ENCODE measurements around the gene ESRRA.
A peak's percentile ranks its signal among the peaks of the same experiment; 100 is the strongest.

Gene ESRRA

DNA sequence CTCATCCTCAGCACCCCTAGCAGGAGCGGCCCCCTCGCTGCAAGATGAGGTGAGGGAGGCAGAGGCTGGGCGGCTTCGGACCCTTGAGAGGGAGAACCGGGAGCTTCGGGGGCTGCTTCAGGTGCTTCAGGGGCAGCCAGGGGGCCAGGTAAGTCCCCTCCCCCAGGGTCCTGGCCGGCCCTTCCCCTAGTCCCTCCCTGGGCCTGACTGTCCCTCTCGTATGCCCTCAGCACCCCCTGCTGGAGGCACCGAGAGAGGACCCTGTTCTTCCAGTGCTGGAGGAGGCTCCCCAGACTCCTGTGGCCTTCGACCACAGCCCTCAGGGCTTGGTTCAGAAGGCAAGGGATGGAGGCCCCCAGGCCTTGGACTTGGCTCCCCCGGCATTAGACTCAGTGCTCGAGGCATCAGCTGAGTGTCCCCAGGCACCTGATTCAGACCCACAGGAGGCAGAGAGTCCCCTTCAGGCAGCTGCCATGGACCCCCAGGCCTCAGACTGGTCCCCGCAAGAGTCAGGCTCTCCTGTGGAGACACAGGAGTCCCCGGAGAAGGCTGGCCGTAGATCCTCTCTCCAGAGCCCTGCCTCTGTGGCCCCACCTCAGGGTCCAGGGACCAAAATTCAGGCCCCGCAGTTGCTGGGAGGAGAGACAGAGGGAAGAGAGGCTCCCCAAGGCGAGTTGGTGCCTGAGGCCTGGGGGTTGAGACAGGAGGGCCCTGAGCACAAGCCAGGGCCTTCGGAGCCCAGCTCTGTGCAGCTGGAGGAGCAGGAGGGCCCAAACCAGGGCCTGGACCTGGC lies 38.6 kb downstream of the ESRRA start:
- no peak for DNase-seq
- no peak overlapping the region for H3K4me3 Mint-ChIP-seq
- no peaks in the 10 kb centered on the region for H3K9me3 Mint-ChIP-seq
- TF ChIP-seq, protein P1, sequence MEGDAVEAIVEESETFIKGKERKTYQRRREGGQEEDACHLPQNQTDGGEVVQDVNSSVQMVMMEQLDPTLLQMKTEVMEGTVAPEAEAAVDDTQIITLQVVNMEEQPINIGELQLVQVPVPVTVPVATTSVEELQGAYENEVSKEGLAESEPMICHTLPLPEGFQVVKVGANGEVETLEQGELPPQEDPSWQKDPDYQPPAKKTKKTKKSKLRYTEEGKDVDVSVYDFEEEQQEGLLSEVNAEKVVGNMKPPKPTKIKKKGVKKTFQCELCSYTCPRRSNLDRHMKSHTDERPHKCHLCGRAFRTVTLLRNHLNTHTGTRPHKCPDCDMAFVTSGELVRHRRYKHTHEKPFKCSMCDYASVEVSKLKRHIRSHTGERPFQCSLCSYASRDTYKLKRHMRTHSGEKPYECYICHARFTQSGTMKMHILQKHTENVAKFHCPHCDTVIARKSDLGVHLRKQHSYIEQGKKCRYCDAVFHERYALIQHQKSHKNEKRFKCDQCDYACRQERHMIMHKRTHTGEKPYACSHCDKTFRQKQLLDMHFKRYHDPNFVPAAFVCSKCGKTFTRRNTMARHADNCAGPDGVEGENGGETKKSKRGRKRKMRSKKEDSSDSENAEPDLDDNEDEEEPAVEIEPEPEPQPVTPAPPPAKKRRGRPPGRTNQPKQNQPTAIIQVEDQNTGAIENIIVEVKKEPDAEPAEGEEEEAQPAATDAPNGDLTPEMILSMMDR (IDR thresholded peaks at IDR 0.05): peak; percentile 30
- no peak overlapping the region for H3K27ac Mint-ChIP-seq
- H3K36me3 Mint-ChIP-seq (ENCODE audit: low read depth): no peaks in the 10 kb centered on the region
- H3K4me1 Mint-ChIP-seq: peaks cover 51% of the 10 kb centered on the region
- H3K27me3 Mint-ChIP-seq (ENCODE audit: low read depth, poor library complexity): peaks cover 13% of the 10 kb centered on the region

DNA sequence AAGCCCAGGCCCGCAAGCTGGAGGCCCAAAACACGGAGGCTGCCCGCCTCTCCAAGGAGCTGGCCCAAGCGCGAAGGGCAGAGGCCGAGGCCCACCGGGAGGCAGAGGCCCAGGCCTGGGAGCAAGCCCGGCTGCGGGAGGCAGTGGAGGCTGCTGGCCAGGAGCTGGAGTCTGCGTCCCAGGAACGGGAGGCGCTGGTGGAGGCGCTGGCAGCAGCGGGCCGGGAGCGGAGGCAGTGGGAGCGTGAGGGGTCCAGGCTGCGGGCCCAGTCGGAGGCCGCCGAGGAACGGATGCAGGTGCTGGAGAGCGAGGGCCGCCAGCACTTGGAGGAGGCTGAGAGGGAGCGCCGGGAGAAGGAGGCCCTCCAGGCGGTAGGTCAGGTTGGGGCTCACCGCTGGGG lies 39.5 kb downstream of the ESRRA start:
- Mint-ChIP-seq H3K27me3 (ENCODE audit: low read depth, poor library complexity) (peaks cover 13% of the 10 kb centered on the region), H3K27ac (no peak overlapping the region), H3K9me3 (no peaks in the 10 kb centered on the region), H3K4me3 (no peak overlapping the region), H3K4me1 (peaks cover 48% of the 10 kb centered on the region), H3K36me3 (ENCODE audit: low read depth) (no peaks in the 10 kb centered on the region)
- DNase-seq: no peak
- TF ChIP-seq, protein P1 (IDR thresholded peaks at IDR 0.05): no peak

DNA sequence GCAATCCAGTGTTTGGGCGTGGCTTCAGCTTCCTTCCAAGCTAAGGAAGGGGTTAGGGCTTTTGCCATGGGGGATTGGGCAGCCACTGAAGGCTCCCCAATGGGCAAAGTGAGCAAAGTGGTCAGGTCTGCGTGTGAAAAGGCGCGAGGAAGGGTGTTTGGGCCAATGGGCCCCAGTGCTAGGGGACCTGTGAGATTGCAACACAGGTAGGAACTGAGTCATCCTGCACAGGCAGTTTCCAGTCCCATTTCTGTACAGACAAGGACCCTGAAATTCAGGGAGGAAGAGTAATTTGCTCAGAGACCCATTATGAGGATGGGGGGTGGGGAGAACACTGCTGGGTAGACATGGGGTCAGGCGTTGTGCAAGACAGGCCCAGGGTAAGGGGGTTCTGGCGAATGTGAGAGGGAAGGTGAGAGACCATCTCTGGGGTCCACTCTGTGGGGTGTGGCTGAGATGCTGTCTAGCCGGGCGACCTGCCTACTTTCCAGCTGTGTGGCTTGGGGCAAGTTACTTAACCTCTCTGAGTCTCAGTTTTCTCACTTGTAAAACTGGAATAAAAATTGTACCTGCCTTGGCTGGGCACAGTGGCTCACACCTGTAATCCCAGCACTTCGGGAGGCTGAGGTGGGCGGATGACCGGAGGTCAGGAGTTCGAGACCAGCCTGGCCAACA lies 42.0 kb downstream of the ESRRA start:
- Mint-ChIP-seq H3K27me3 (ENCODE audit: low read depth, poor library complexity) (peaks cover 6% of the 10 kb centered on the region), H3K4me1 (peaks cover 44% of the 10 kb centered on the region), H3K9me3 (no peaks in the 10 kb centered on the region), H3K36me3 (ENCODE audit: low read depth) (no peaks in the 10 kb centered on the region), H3K4me3 (no peak overlapping the region), H3K27ac (no peak overlapping the region)
- DNase-seq: no peak
- TF ChIP-seq, protein P1 (IDR thresholded peaks at IDR 0.05): no peak

DNA sequence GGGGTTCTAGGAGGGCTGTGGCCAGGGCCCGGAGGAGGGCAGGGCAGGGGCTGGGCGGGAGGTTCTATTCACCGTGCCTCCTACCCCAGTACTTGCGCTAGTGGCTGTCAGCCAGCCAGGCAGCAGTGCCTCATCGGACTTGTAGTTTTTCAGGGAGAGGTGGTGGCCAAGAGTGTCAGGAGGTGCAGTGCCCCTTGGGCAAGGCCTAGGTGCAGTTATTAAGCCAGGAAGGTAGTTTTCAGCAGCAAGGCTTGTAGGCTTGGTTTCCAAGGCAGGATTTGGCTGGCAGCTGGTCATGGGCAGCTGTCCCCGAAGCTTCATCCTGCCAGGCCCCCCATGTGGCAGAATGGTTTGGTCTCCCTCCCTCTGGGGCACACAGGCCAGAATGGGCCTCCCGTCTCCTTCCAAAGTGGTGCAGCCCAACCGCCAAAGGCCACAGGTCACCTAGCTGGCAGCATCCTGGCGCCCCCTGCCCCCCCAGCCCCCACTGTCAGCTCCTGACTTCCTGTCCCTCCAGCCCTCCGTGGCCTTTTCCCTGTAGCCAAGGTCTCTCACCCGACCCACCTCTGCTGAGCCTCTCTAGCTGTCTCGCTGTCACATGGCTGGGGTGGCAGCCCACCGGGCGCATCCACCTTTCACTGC lies 43.2 kb downstream of the ESRRA start:
- TF ChIP-seq, protein P1 (IDR thresholded peaks at IDR 0.05): no peak
- Mint-ChIP-seq H3K4me1 (peaks cover 44% of the 10 kb centered on the region), H3K36me3 (ENCODE audit: low read depth) (no peaks in the 10 kb centered on the region), H3K9me3 (no peaks in the 10 kb centered on the region), H3K27me3 (ENCODE audit: low read depth, poor library complexity) (peaks cover 6% of the 10 kb centered on the region), H3K4me3 (peak overlapping the region; percentile 52), H3K27ac (no peak overlapping the region)
- DNase-seq: peak; percentile 46

DNA sequence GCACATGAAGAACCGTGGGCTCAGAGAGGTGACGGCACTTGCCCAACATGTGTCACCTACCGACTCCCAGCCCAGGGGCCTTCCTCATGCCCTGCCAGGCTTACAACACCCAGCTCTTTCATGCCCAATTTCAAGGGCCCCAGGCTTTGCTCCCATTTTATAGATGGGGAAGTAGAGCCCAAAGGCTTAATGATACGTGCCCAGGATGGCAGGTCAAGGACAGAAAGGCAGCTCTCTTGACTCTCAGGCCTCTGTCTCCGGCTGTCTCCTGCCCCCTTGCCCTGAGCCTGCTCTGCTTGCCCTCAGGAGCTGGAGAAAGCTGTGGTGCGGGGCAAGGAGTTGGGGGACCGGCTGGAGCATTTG lies 43.7 kb downstream of the ESRRA start:
- Mint-ChIP-seq H3K27me3 (ENCODE audit: low read depth, poor library complexity) (peaks cover 6% of the 10 kb centered on the region), H3K27ac (no peak overlapping the region), H3K36me3 (ENCODE audit: low read depth) (no peaks in the 10 kb centered on the region), H3K4me1 (peaks cover 44% of the 10 kb centered on the region), H3K4me3 (no peak overlapping the region), H3K9me3 (no peaks in the 10 kb centered on the region)
- no peak for DNase-seq
- TF ChIP-seq, protein P1 (IDR thresholded peaks at IDR 0.05): no peak

Measured in nephron progenitor cell (in vitro differentiated cells).